ENCODE measurements around the gene ORMDL1. TPM values are rescaled to one million over a fixed set of nuclear protein-coding genes. Genes with fewer than 3 reads are reported as not detected.

Gene ORMDL1
- total RNA-seq, 1 donor from 2014 or later = 57.2 TPM

DNA sequence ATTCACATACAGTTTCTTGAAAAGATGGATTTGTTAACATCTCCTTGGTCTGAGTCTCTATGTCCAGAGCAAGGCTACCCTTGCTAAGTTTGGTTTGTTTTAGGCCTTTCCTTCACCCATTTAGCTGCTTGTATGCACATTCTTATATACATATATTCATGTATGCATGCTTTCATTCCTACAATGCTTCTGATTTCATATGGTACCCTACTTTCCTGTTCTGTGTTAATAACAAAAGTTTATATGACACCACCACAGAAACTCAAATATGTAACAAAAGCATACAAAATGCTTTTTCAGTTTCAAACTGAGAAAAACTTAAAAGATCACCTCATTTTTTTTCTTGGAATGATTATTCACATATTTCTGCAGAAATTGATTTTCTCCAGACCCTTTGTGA lies 60.9 kb downstream of the ORMDL1 start:
- H3K4me1 Mint-ChIP-seq (ENCODE audit: unreplicated experiment) = no peaks in the 10 kb centered on the region
- no peak for DNase-seq (ENCODE audit: extremely low spot score, unreplicated experiment)
- H3K27me3 Mint-ChIP-seq = no peaks in the 10 kb centered on the region
- no peak overlapping the region for H3K4me3 Mint-ChIP-seq
- H3K27ac Mint-ChIP-seq = no peak overlapping the region
- TF ChIP-seq, protein P1, sequence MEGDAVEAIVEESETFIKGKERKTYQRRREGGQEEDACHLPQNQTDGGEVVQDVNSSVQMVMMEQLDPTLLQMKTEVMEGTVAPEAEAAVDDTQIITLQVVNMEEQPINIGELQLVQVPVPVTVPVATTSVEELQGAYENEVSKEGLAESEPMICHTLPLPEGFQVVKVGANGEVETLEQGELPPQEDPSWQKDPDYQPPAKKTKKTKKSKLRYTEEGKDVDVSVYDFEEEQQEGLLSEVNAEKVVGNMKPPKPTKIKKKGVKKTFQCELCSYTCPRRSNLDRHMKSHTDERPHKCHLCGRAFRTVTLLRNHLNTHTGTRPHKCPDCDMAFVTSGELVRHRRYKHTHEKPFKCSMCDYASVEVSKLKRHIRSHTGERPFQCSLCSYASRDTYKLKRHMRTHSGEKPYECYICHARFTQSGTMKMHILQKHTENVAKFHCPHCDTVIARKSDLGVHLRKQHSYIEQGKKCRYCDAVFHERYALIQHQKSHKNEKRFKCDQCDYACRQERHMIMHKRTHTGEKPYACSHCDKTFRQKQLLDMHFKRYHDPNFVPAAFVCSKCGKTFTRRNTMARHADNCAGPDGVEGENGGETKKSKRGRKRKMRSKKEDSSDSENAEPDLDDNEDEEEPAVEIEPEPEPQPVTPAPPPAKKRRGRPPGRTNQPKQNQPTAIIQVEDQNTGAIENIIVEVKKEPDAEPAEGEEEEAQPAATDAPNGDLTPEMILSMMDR (conservative IDR thresholded peaks at IDR 0.05) = no peak
- H3K36me3 Mint-ChIP-seq = no peaks in the 10 kb centered on the region
- no peaks in the 10 kb centered on the region for H3K9me3 Mint-ChIP-seq

Other genes starting within 250 kb of the ORMDL1 start
- 23.0 and 78.9 TPM in 2 replicates for gene SLC40A1, start 203.6 kb downstream of the ORMDL1 start, total RNA-seq (ENCODE audit: low replicate concordance)
- gene ASNSD1, start 122.9 kb downstream of the ORMDL1 start, total RNA-seq (ENCODE audit: low replicate concordance) = 35.4 and 38.5 TPM in 2 replicates
- gene ANKAR, start 109.7 kb downstream of the ORMDL1 start, total RNA-seq (ENCODE audit: low replicate concordance) = 2.0 and 6.5 TPM in 2 replicates
- gene OSGEPL1, start 21.5 kb downstream of the ORMDL1 start, total RNA-seq (ENCODE audit: low replicate concordance) = 7.6 and 13.7 TPM in 2 replicates
- 21.1 and 47.3 TPM in 2 replicates for gene PMS1, start 111 bp upstream of the ORMDL1 start, total RNA-seq (ENCODE audit: low replicate concordance)

Data from type B pancreatic cell (in vitro differentiated cells).